Keratinocyte (primary cell): Measurements from ENCODE around the gene PRPF38A. TPM values are rescaled to one million over a fixed set of nuclear protein-coding genes. Genes with fewer than 3 reads are reported as not detected.

Experiments
- DNase-seq: peaks from one replicate; pipeline ENCODE4 v3.0.0-alpha.2; 2011; ENCODE audit warnings: low read depth, missing footprints, low spot score
- FAIRE-seq: peaks from 2 replicates; lab custom pipeline; 2011; peaks lifted over from hg19 to GRCh38; lab: Jason Lieb, UNC
- H2AFZ ChIP-seq: 2 replicates; pipeline ENCODE4 v1.6.0; 2012; ENCODE audit warnings: low read length, control low read depth, inconsistent platforms; ENCODE audit not compliant: control insufficient read depth
- H3K27ac ChIP-seq: 2 replicates; pipeline ENCODE4 v1.5.1; 2011; ENCODE audit warnings: low read length; ENCODE audit not compliant: control insufficient read depth, insufficient read depth
- H3K27me3 ChIP-seq: 3 replicates; pipeline ENCODE4 v1.6.0; 2011; ENCODE audit warnings: low read length; ENCODE audit not compliant: control insufficient read depth, insufficient read depth; ENCODE audit errors: extremely low read depth
- H3K36me3 ChIP-seq, 2 experiments: 2 replicates in 1 of 2; 3 replicates in 1 of 2; pipeline ENCODE4 v1.5.1; 2011; ENCODE audit warnings: low read length in 2 of 2, mild to moderate bottlenecking in 1 of 2; ENCODE audit not compliant: control insufficient read depth in 2 of 2, insufficient read depth in 2 of 2; ENCODE audit errors: extremely low read depth in 1 of 2
- H3K4me1 ChIP-seq: 3 replicates; pipeline ENCODE4 v1.5.1; 2011; ENCODE audit warnings: low read length; ENCODE audit not compliant: control insufficient read depth, insufficient read depth; ENCODE audit errors: extremely low read depth
- H3K4me2 ChIP-seq: 3 replicates; pipeline ENCODE4 v1.6.0; 2011; ENCODE audit warnings: low read depth, low read length; ENCODE audit not compliant: control insufficient read depth, insufficient read depth; ENCODE audit errors: extremely low read depth
- H3K4me3 ChIP-seq, 3 experiments: fragments of 200-600 bp in 1 of 3; sonication (generic) in 1 of 3; 2 replicates in 2 of 3; 3 replicates in 1 of 3; pipeline ENCODE4 v1.5.1; 2011 to 2016; ENCODE audit warnings: low read length in 3 of 3, mild to moderate bottlenecking in 3 of 3, control low read depth in 2 of 3, inconsistent platforms in 1 of 3, low read depth in 1 of 3, mixed read lengths in 1 of 3, mixed run types in 1 of 3, moderate library complexity in 1 of 3; ENCODE audit not compliant: control insufficient read depth in 2 of 3, insufficient read depth in 2 of 3; ENCODE audit errors: extremely low read depth in 1 of 3
- H3K79me2 ChIP-seq: 2 replicates; pipeline ENCODE4 v1.6.0; 2012; ENCODE audit warnings: low read length; ENCODE audit not compliant: control insufficient read depth, insufficient read depth
- H3K9ac ChIP-seq: 3 replicates; pipeline ENCODE4 v1.6.0; 2011; ENCODE audit warnings: low read length; ENCODE audit not compliant: control insufficient read depth, insufficient read depth; ENCODE audit errors: extremely low read depth
- H3K9me1 ChIP-seq: 3 replicates; pipeline ENCODE4 v1.6.0; 2011; ENCODE audit warnings: low read length; ENCODE audit not compliant: control insufficient read depth, insufficient read depth; ENCODE audit errors: extremely low read depth
- H3K9me3 ChIP-seq: 2 replicates; pipeline ENCODE4 v1.5.1; 2012; ENCODE audit warnings: low read depth, low read length; ENCODE audit not compliant: control insufficient read depth
- H4K20me1 ChIP-seq: 3 replicates; pipeline ENCODE4 v1.6.0; 2011; ENCODE audit warnings: low read length; ENCODE audit not compliant: control insufficient read depth, insufficient read depth; ENCODE audit errors: extremely low read depth
- CTCF ChIP-seq, 3 experiments: IDR thresholded peaks in 1 of 3; conservative IDR thresholded peaks in 1 of 3; optimal IDR thresholded peaks in 1 of 3; 2 replicates in 2 of 3; 3 replicates in 1 of 3; pipeline versions ENCODE3 to v1.5.1; 2011; ENCODE audit warnings: low read length in 3 of 3, mild to moderate bottlenecking in 3 of 3, moderate library complexity in 2 of 3, control low read depth in 1 of 3, inconsistent platforms in 1 of 3; ENCODE audit not compliant: insufficient read depth in 2 of 3; ENCODE audit errors: extremely low read depth in 1 of 3
- EZH2 ChIP-seq: IDR thresholded peaks from one replicate; pipeline ENCODE4 v1.6.1; 2012; ENCODE audit warnings: inconsistent platforms, mild to moderate bottlenecking, low read length, moderate library complexity
- dilution Hi-C: fragments of 300-500 bp; cut with MboI; formaldehyde crosslinking; loops from one replicate; pipeline ENCODE4 v1.7.0; 2020; ENCODE audit warnings: low sequenced_read_pairs; ENCODE audit not compliant: extremely low pct_ligation_motif_present
- polyA plus RNA-seq, 5 experiments: library from polyadenylated mRNA; depleted of rRNA in 3 of 5; stranded (reverse) in 3 of 5; stranded (forward) in 1 of 5; unstranded in 1 of 5; fragments of >200 nt; gene quantifications; 1 replicate in 1 of 5; 2 replicates in 3 of 5; 3 replicates in 1 of 5; pipeline versions ENCODE4 v1.2.1 to v1.2.3, GENCODE V29; 2011 to 2012; ENCODE audit warnings: missing spikeins in 2 of 5, low read depth in 1 of 5, low replicate concordance in 1 of 5

The PRPF38A gene
- polyA plus RNA-seq, 1 donor (not counting 4 experiments of a cell fraction or from before 2014, with no cell fraction given), result 29.5 TPM

GRCh38 chr1:52413410-52413989 is 9.1 kb downstream of the PRPF38A start:
- Histone ChIP-seq H3K9ac (no peak overlapping the region), H4K20me1 (no peaks in the 10 kb centered on the region), H2AFZ (no peak overlapping the region), H3K27ac (no peak overlapping the region), H3K36me3 (peaks cover 33 to 40% of the 10 kb centered on the region in 2 experiments), H3K4me1 (no peaks in the 10 kb centered on the region), H3K9me3 (no peaks in the 10 kb centered on the region), H3K4me2 (no peak overlapping the region), H3K4me3 (no peak overlapping the region), H3K9me1 (no peaks in the 10 kb centered on the region), H3K79me2 (no peaks in the 10 kb centered on the region), H3K27me3 (no peaks in the 10 kb centered on the region)
- DNase-seq, result no peak
- FAIRE-seq, result no peak
- TF ChIP-seq CTCF (optimal IDR thresholded peaks at IDR 0.05 in 1 of 3, IDR thresholded peaks at IDR 0.05 in 1 of 3, conservative IDR thresholded peaks at IDR 0.05 in 1 of 3; ENCODE audit: extremely low read depth in 1 of 3, insufficient read depth in 2 of 3, low read length in 3 of 3) (no peak), EZH2 (no peak)
- dilution Hi-C loops, result no loop called here

GRCh38 chr1:52414942-52415341 is 10.5 kb downstream of the PRPF38A start:
- dilution Hi-C loops, result no loop called here
- TF ChIP-seq CTCF (optimal IDR thresholded peaks at IDR 0.05 in 1 of 3, IDR thresholded peaks at IDR 0.05 in 1 of 3, conservative IDR thresholded peaks at IDR 0.05 in 1 of 3; ENCODE audit: extremely low read depth in 1 of 3, insufficient read depth in 2 of 3, low read length in 3 of 3), result no peak
- TF ChIP-seq EZH2, result no peak
- Histone ChIP-seq H3K79me2 (no peaks in the 10 kb centered on the region), H3K9ac (no peak overlapping the region), H3K4me2 (no peak overlapping the region), H3K9me1 (no peaks in the 10 kb centered on the region), H3K36me3 (peaks cover 33 to 37% of the 10 kb centered on the region in 2 experiments), H3K4me1 (no peaks in the 10 kb centered on the region), H3K27me3 (no peaks in the 10 kb centered on the region), H2AFZ (no peak overlapping the region), H3K27ac (no peak overlapping the region), H3K4me3 (no peak overlapping the region), H4K20me1 (no peaks in the 10 kb centered on the region), H3K9me3 (no peaks in the 10 kb centered on the region)
- no peak for DNase-seq
- FAIRE-seq, result no peak
